Duodenal mucosa (tissue), 2 donors: Measurements from ENCODE around the gene SLC25A46.
"Not testable (repeated sequence)": the region's sequence is repeated elsewhere in the genome, so short reads cannot be mapped to it uniquely, and the experiment has no call there.

ENCODE experiments used
- H3K27ac ChIP-seq: one replicate; pipeline ENCODE4 v1.7.0; 2013; ENCODE audit warnings: low read depth, low read length
- H3K27me3 ChIP-seq, 2 donors: one replicate each; pipeline ENCODE4 v1.7.0; 2013; ENCODE audit warnings: low read length in 2 of 2, control low read depth in 1 of 2; ENCODE audit not compliant: insufficient read depth in 2 of 2, control insufficient read depth in 1 of 2
- H3K36me3 ChIP-seq, 2 donors: one replicate each; pipeline ENCODE4 v1.7.0; 2013; ENCODE audit warnings: low read length in 2 of 2, control low read depth in 1 of 2; ENCODE audit not compliant: insufficient read depth in 2 of 2, control insufficient read depth in 1 of 2
- H3K4me1 ChIP-seq, 2 donors: one replicate each; pipeline ENCODE4 v1.7.0; 2013; ENCODE audit warnings: low read length in 2 of 2, control low read depth in 1 of 2; ENCODE audit not compliant: insufficient read depth in 2 of 2, control insufficient read depth in 1 of 2
- H3K4me3 ChIP-seq, 2 donors: one replicate each; pipeline ENCODE4 v1.7.0; 2013; ENCODE audit warnings: low read length in 2 of 2, low read depth in 1 of 2
- H3K9ac ChIP-seq, 2 donors: one replicate each; pipeline ENCODE4 v1.7.0; 2013; ENCODE audit warnings: low read length in 2 of 2, low read depth in 1 of 2
- H3K9me3 ChIP-seq, 2 donors: one replicate each; pipeline ENCODE4 v1.7.0; 2013; ENCODE audit warnings: low read length in 2 of 2, control low read depth in 1 of 2; ENCODE audit not compliant: control insufficient read depth in 1 of 2

SLC25A46 gene

DNA sequence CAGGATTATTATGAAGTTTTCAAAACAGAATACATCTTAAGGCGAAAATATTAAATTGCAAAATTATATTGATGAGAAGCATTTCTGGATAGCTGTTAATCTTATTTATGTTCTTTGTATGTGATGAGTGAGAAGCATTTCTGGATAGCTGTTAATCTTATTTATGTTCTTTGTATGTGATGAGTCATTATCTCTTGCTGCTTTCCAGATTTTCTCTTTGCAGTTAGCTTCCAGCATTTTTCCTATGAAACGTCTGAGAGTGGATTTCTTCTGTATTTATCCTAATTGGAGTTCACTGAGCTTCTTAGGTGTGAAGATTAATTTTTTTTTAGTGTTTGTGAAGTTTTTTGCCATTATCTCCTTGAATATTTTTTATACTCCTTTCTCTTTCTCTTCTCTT is 20.5 kb upstream of the SLC25A46 start:
- H3K9me3 ChIP-seq, result no peaks in the 10 kb centered on the region
- no peaks in the 10 kb centered on the region for H3K36me3 ChIP-seq
- H3K9ac ChIP-seq, result no peak overlapping the region
- H3K4me1 ChIP-seq, result no peaks in the 10 kb centered on the region
- no peak overlapping the region for H3K4me3 ChIP-seq
- H3K27me3 ChIP-seq, result no peaks in the 10 kb centered on the region
- no peak overlapping the region for H3K27ac ChIP-seq

DNA sequence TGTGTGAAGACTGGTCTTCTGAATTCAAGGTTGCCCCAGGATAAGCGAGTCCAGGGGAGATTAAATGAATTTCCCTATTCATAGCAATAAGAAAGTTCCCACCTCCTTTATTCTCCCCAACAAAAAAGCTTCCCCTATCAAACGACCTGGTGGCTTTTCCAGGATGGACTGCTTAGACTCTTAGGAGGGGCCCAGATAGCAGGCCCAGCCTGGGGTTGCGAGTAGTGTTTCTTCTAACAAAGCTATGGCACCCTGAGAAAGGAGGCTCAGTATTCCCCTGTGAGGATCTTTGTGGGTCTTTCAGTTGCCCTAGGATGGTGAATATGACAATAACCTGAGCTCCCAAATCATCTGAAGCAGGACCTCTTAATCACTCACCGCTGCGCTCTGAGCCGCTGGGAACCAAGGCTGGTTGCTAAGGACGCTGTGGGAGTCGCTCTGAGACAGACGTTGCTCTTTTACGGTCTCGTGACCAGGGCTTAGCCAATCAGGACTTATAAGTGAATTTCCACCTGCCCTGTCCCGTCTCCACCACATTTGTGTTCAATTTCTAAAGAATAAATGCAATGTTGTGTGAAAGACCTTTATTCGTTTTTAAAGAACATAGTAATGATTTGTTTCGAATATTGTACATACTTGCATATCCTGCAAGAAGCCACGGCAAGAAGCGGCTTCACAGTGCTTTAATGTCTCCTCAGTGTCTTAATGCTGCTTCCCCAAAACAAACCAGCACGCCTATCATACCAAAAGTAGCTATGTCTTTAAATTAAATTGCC is 12.4 kb upstream of the SLC25A46 start, which contains the start of gene TMEM232:
TSS of gene TMEM232 (minus strand) at position 423 of the 776 bp plus-strand sequence. CDS start 59,319 bp downstream, outside the sequence.
- H3K27ac ChIP-seq, result no peak within 1 kb of the TSS
- H3K27me3 ChIP-seq, result no peaks in the 10 kb centered on the region
- no peaks in the 10 kb centered on the region for H3K9me3 ChIP-seq
- peak within 1 kb of the TSS; percentile 2 to 42 for H3K9ac ChIP-seq
- no peaks in the 10 kb centered on the region for H3K4me1 ChIP-seq
- peak within 1 kb of the TSS; percentile 78 to 80 for H3K4me3 ChIP-seq
- no peaks in the 10 kb centered on the region for H3K36me3 ChIP-seq

DNA sequence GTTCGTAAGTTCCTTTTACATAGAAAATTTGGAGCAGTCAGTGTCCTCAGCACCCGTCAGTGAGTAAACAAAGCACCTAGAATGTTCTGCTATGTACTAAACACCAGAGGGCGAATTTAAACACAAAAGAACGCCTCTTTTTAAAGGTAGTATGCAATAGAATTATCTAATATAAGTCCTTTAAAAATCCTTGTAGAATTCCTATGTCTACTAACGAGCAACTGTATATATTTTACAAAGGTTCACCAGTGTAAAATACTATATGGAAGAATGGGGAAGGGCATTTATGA is 11.8 kb upstream of the SLC25A46 start:
- H3K4me3 ChIP-seq, result peak overlapping the region; percentile 78 to 80
- H3K36me3 ChIP-seq, result no peaks in the 10 kb centered on the region
- H3K27ac ChIP-seq, result no peak overlapping the region
- H3K9me3 ChIP-seq, result no peaks in the 10 kb centered on the region
- peak overlapping the region; percentile 2 to 42 for H3K9ac ChIP-seq
- H3K27me3 ChIP-seq, result no peaks in the 10 kb centered on the region
- no peaks in the 10 kb centered on the region for H3K4me1 ChIP-seq

DNA sequence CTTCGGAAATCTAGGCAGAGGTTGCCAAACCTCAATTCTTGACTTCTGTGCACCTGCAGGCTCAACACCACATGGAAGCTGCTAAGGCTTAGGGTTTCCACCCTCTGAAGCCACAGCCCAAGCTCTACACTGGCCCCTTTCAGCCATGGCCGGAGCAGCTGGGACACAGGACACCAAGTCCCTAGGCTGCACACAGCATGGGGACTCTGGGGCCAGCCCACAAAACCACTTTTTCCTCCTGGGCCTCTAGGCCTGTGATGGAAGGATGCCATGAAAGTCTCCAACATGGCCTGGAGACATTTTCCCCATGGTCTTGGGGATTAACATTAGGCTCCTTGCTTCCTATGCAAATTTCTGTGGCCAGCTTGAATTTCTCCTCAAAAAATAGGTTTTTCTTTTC is 7.3 kb upstream of the SLC25A46 start:
- H3K27me3 ChIP-seq, H3K9ac ChIP-seq, H3K9me3 ChIP-seq, H3K4me1 ChIP-seq, H3K4me3 ChIP-seq, H3K36me3 ChIP-seq, H3K27ac ChIP-seq: not testable (repeated sequence)

DNA sequence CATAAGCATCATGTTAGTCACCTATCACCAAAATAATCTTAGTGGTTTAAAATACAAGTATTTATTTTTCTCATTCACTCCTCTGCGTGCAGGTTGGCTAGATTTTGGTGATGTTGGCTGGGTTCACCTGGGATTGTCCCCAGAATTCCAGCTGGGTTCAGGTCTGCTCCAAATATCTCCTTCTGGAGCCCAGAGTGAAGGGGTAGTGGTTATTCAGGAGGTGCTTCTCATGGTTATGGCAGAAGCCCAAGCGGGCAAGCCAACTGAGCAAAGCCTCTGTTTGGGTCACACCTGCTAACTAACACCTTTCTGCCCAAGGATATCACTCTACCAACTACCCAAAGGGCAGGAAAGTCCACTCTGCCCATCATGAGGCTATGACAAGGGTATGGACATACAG is 4.7 kb upstream of the SLC25A46 start:
- H3K4me3 ChIP-seq, result no peak overlapping the region
- H3K9ac ChIP-seq, result no peak overlapping the region
- H3K9me3 ChIP-seq, result no peaks in the 10 kb centered on the region
- H3K36me3 ChIP-seq, result no peaks in the 10 kb centered on the region
- peaks cover 4 to 17% of the 10 kb centered on the region in 2 donors for H3K4me1 ChIP-seq
- no peaks in the 10 kb centered on the region for H3K27me3 ChIP-seq
- no peak overlapping the region for H3K27ac ChIP-seq

DNA sequence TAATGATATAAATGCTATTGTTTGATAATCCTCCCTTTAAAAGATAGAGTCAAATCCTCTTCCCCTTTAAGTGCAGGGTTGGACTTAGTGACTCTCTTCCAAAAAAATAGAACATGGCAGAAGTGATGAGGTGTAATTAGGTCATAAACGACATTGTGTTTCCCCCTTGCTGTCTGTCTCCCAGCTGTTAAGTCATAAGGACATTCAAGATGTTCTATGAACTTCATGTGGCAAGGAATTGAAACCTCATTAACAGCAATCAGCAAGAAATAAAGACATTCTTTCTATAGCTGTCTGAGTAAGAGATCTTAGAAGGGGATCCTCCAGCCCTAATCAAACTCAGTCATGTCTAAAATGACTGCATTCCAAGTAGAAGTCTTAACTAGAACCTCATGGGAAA is 3.3 kb upstream of the SLC25A46 start:
- Histone ChIP-seq H3K9me3 (no peaks in the 10 kb centered on the region), H3K9ac (no peak overlapping the region), H3K4me3 (no peak overlapping the region), H3K36me3 (no peaks in the 10 kb centered on the region), H3K27ac (no peak overlapping the region), H3K4me1 (peaks cover 8 to 23% of the 10 kb centered on the region in 2 donors), H3K27me3 (no peaks in the 10 kb centered on the region)

DNA sequence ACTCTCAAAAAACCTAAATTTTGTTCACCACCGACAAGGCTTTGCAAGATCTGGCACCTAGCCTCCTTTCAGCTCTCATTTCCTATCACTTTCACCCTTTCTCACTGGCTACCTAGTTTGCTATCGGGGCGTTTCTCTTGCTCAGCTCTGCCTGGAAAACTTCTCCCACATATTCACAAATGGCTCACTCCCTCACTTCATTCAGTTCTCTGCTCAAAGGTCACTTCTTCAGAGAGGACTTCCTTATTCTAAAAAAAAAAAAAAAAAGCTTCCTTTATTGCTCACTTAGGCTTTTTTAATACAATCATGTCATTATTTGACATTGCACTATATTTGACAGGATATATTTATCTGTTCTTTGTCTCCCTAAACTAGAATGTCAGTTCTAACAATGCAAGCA is 2.1 kb upstream of the SLC25A46 start:
- peak overlapping the region; percentile 60 for H3K27ac ChIP-seq
- H3K36me3 ChIP-seq, result no peaks in the 10 kb centered on the region
- no peaks in the 10 kb centered on the region for H3K27me3 ChIP-seq
- H3K4me3 ChIP-seq, result peak overlapping the region; percentile 50 to 62
- H3K9ac ChIP-seq, result peak overlapping the region; percentile 13 to 30
- no peaks in the 10 kb centered on the region for H3K9me3 ChIP-seq
- peaks cover 8 to 23% of the 10 kb centered on the region in 2 donors for H3K4me1 ChIP-seq

DNA sequence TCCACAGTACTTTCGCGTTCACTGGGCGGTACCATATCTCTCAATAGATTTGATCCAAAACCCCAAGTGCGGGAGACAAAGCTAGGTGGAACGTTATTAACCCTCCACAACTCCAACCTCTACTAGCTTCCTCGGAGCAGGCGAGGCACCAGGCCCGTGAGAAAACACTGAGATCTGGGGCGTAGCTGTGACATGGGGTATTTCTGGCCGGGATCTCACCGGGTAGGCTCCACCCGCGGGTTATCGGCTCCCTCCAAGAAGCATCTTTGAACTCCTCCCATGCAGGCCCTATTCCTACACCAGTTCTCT is 350 bp upstream of the SLC25A46 start:
- Histone ChIP-seq H3K9me3 (no peaks in the 10 kb centered on the region), H3K4me3 (peak overlapping the region; percentile 94 to 96), H3K4me1 (peaks cover 8 to 23% of the 10 kb centered on the region in 2 donors), H3K27me3 (no peaks in the 10 kb centered on the region), H3K9ac (peak overlapping the region; percentile 91), H3K27ac (peak overlapping the region; percentile 92), H3K36me3 (no peaks in the 10 kb centered on the region)

DNA sequence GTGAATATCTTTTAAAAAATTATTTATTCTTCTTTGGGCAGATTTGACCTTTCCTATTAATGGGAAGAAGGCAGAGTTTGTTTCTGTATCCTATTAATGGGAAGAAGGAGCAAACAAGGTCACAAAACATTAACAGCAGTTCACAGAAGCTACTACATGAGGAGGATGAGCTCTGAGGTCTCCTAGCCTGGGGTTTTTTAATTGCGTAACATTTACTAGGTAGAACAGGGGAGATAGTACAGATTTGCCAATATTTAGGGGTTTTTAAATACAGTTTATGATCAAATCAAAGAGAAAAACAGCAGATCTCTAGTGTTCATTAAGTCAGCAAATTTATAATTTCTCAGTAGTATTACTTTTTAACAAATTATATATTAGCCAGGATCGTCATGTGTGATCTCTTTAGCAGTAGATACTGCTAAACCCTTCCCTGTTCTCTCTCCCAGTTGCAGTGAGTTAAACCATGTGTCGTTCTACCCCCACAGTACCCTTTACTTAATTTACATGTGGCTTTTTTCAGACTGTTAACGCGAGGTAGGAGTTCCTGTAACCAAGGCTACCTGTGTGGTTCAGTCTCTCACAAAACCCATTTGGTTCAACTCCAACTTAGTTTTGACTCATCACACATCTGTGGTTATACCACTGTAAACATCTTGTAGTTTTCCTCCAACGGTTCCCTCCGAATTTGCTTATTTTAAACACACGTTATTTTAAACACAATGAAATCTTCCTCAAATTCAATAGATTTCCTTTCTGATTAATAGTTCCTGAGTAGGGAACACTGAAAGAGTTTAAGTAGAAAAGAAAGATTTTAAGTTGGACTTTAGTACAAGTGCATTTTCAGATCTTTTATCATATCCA is 13.3 kb downstream of the SLC25A46 start:
- no peaks in the 10 kb centered on the region for H3K9me3 ChIP-seq
- H3K27me3 ChIP-seq, result no peaks in the 10 kb centered on the region
- peaks cover 0 to 3% of the 10 kb centered on the region in 2 donors for H3K4me1 ChIP-seq
- H3K9ac ChIP-seq, result no peak overlapping the region
- no peak overlapping the region for H3K4me3 ChIP-seq
- H3K27ac ChIP-seq, result no peak overlapping the region
- H3K36me3 ChIP-seq, result peaks cover 12 to 28% of the 10 kb centered on the region in 2 donors

DNA sequence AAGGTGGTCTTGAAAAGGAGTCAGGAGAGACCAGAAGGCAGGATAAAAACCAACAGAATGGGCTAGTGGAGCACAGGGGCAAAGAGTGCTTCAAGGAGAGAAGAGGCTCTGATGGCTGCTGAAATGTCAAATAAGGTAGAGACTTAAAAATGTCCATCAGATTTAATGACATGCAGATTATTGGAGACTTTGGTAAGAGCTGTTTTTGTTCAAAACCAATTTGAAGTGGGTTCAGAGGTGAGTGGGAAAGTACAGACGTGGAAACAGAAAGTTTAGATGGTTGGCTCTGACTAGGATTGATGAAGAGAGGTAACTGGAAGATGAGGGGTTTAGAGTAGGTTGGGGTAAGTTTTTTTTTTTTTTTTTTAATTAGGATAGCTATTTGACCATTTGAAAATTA is 14.1 kb downstream of the SLC25A46 start:
- Histone ChIP-seq H3K4me1 (peaks cover 0 to 3% of the 10 kb centered on the region in 2 donors), H3K9me3 (no peaks in the 10 kb centered on the region), H3K27me3 (no peaks in the 10 kb centered on the region), H3K4me3 (no peak overlapping the region), H3K36me3 (peaks cover 13 to 27% of the 10 kb centered on the region in 2 donors), H3K9ac (no peak overlapping the region), H3K27ac (no peak overlapping the region)
